Neural progenitor cell (in vitro differentiated cells): ENCODE measurements around the gene B4GALNT1. TPM values are rescaled to one million over a fixed set of nuclear protein-coding genes. Genes with fewer than 3 reads are reported as not detected.
"Not testable (repeated sequence)": the region's sequence is repeated elsewhere in the genome, so short reads cannot be mapped to it uniquely, and the experiment has no call there.

ENCODE experiments used
- DNase-seq: peaks from one replicate; pipeline ENCODE4 v3.0.0-alpha.2; 2016; ENCODE audit warnings: low spot score
- H2AFZ ChIP-seq: fragments of 200-600 bp; sonication (generic); replicated peaks from 2 replicates; pipeline ENCODE4 v1.6.1; 2016; ENCODE audit warnings: antibody characterized with exemption
- H3F3A ChIP-seq: fragments of 200-600 bp; sonication (generic); 2 replicates; pipeline ENCODE4 v1.6.1; 2016; ENCODE audit warnings: antibody characterized with exemption, low read depth
- H3K27ac ChIP-seq: fragments of 200-600 bp; sonication (generic); 2 replicates; pipeline ENCODE4 v1.5.1; 2016; ENCODE audit warnings: mild to moderate bottlenecking
- H3K27me3 ChIP-seq: fragments of 200-600 bp; sonication (generic); 2 replicates; pipeline ENCODE4 v1.6.1; 2016; ENCODE audit warnings: mild to moderate bottlenecking, moderate library complexity
- H3K36me3 ChIP-seq: fragments of 200-600 bp; sonication (generic); 2 replicates; pipeline ENCODE4 v1.5.1; 2016
- H3K4me1 ChIP-seq: fragments of 200-600 bp; sonication (generic); 2 replicates; pipeline ENCODE4 v1.6.1; 2016; ENCODE audit warnings: mixed run types
- H3K4me2 ChIP-seq: fragments of 200-600 bp; sonication (generic); 2 replicates; pipeline ENCODE4 v1.6.1; 2016
- H3K4me3 ChIP-seq: fragments of 200-600 bp; sonication (generic); 2 replicates; pipeline ENCODE4 v1.5.1; 2016
- H3K79me2 ChIP-seq: fragments of 200-600 bp; sonication (generic); 2 replicates; pipeline ENCODE4 v1.6.1; 2016; ENCODE audit warnings: low read depth
- H3K9ac ChIP-seq: fragments of 200-600 bp; sonication (generic); 2 replicates; pipeline ENCODE4 v1.6.1; 2016
- H3K9me3 ChIP-seq: fragments of 200-600 bp; sonication (generic); 2 replicates; pipeline ENCODE4 v1.5.1; 2016; ENCODE audit warnings: low read depth
- H4K20me1 ChIP-seq: fragments of 200-600 bp; sonication (generic); 2 replicates; pipeline ENCODE4 v1.6.1; 2016; ENCODE audit warnings: low read depth
- H3K27ac Mint-ChIP-seq: 3 replicates; pipeline ENCODE4 v1.8.0; 2021; ENCODE audit warnings: mixed read lengths
- H3K27me3 Mint-ChIP-seq: 2 replicates; pipeline ENCODE4 v1.8.0; 2022; ENCODE audit warnings: low read depth, mild to moderate bottlenecking, inconsistent platforms, moderate library complexity, mixed read lengths; ENCODE audit not compliant: insufficient read depth
- H3K36me3 Mint-ChIP-seq: 3 replicates; pipeline ENCODE4 v1.8.0; 2021; ENCODE audit warnings: mixed read lengths
- H3K4me1 Mint-ChIP-seq: 3 replicates; pipeline ENCODE4 v1.8.0; 2021; ENCODE audit warnings: mixed read lengths
- H3K4me3 Mint-ChIP-seq: 3 replicates; pipeline ENCODE4 v1.8.0; 2021; ENCODE audit warnings: mild to moderate bottlenecking, moderate library complexity, mixed read lengths
- H3K9me3 Mint-ChIP-seq: 3 replicates; pipeline ENCODE4 v1.8.0; 2020; ENCODE audit warnings: mixed read lengths
- CTCF ChIP-seq: fragments of 200-600 bp; sonication (generic); IDR thresholded peaks from 2 replicates; pipeline ENCODE4 v1.5.1; 2017; ENCODE audit warnings: antibody characterized with exemption, mild to moderate bottlenecking
- EZH2 ChIP-seq: fragments of 200-600 bp; sonication (generic); IDR thresholded peaks from 2 replicates; pipeline ENCODE4 v1.6.1; 2017; ENCODE audit warnings: antibody characterized with exemption, mild to moderate bottlenecking, moderate library complexity
- EZH2phosphoT487 ChIP-seq: fragments of 200-600 bp; sonication (generic); IDR thresholded peaks from 2 replicates; pipeline ENCODE4 v1.6.1; 2017; ENCODE audit warnings: antibody characterized with exemption
- total RNA-seq: library from RNA; depleted of rRNA; stranded (reverse); fragments of >200 nt; gene quantifications from 2 replicates; pipeline ENCODE4 v1.2.3, GENCODE V29; 2015; ENCODE audit warnings: low replicate concordance

The B4GALNT1 gene
- total RNA-seq, 1 donor from 2014 or later = 0.28 TPM

GRCh38 chr12:57655541-57656240 lies 22.7 kb upstream of the B4GALNT1 start:
- Histone ChIP-seq H3K4me1 (no peaks in the 10 kb centered on the region), H3K79me2 (no peaks in the 10 kb centered on the region), H3K27ac (no peak overlapping the region), H3K36me3 (no peaks in the 10 kb centered on the region), H3K27me3 (no peaks in the 10 kb centered on the region), H2AFZ (no peak overlapping the region), H4K20me1 (no peaks in the 10 kb centered on the region), H3K4me2 (no peak overlapping the region), H3K4me3 (no peak overlapping the region), H3K9ac (no peak overlapping the region), H3K9me3 (peaks cover under 1% of the 10 kb centered on the region), H3F3A (no peaks in the 10 kb centered on the region)
- TF ChIP-seq CTCF (no peak), EZH2 (no peak), EZH2phosphoT487 (no peak)
- H3K27ac Mint-ChIP-seq = no peak overlapping the region
- H3K36me3 Mint-ChIP-seq = no peaks in the 10 kb centered on the region
- peaks cover 25% of the 10 kb centered on the region for H3K9me3 Mint-ChIP-seq
- DNase-seq = no peak
- H3K4me3 Mint-ChIP-seq = no peak overlapping the region
- peaks cover 12% of the 10 kb centered on the region for H3K27me3 Mint-ChIP-seq
- H3K4me1 Mint-ChIP-seq = no peaks in the 10 kb centered on the region

- peaks cover 7% of the 10 kb centered on the region for H3K27me3 Mint-ChIP-seq
Measured at GRCh38 chr12:57654042-57654441, 21.0 kb upstream of the B4GALNT1 start.

GRCh38 chr12:57646659-57647049 lies 13.7 kb upstream of the B4GALNT1 start:
- H3K9ac ChIP-seq, H3F3A ChIP-seq, H3K27me3 Mint-ChIP-seq, H3K27ac ChIP-seq, H3K27ac Mint-ChIP-seq, H3K4me1 ChIP-seq, H3K4me2 ChIP-seq, H3K4me3 ChIP-seq, H3K36me3 ChIP-seq, H3K4me1 Mint-ChIP-seq, H3K27me3 ChIP-seq, DNase-seq, H4K20me1 ChIP-seq, H3K4me3 Mint-ChIP-seq, H2AFZ ChIP-seq, H3K36me3 Mint-ChIP-seq, H3K79me2 ChIP-seq: not testable (repeated sequence)
- peaks cover 14% of the 10 kb centered on the region for H3K9me3 ChIP-seq
- peaks cover 20% of the 10 kb centered on the region for H3K9me3 Mint-ChIP-seq

More at GRCh38 chr12:57654042-57654441, 21.0 kb upstream of the B4GALNT1 start:
- Histone ChIP-seq H3K27me3 (no peaks in the 10 kb centered on the region), H3K9me3 (no peaks in the 10 kb centered on the region), H3K4me2 (no peak overlapping the region), H3K4me1 (no peaks in the 10 kb centered on the region), H3K9ac (no peak overlapping the region), H3K79me2 (no peaks in the 10 kb centered on the region), H2AFZ (no peak overlapping the region), H3K36me3 (no peaks in the 10 kb centered on the region), H3K4me3 (no peak overlapping the region), H3F3A (no peaks in the 10 kb centered on the region), H3K27ac (no peak overlapping the region), H4K20me1 (no peaks in the 10 kb centered on the region)
- no peak overlapping the region for H3K4me3 Mint-ChIP-seq
- TF ChIP-seq EZH2 (no peak), CTCF (no peak), EZH2phosphoT487 (no peak)
- no peaks in the 10 kb centered on the region for H3K36me3 Mint-ChIP-seq
- peaks cover 20% of the 10 kb centered on the region for H3K9me3 Mint-ChIP-seq
- H3K4me1 Mint-ChIP-seq = no peaks in the 10 kb centered on the region
- no peak for DNase-seq
- H3K27ac Mint-ChIP-seq = no peak overlapping the region

GRCh38 chr12:57645990-57646658 lies 13.1 kb upstream of the B4GALNT1 start:
- H3K79me2 ChIP-seq, H3K36me3 Mint-ChIP-seq, H3K27me3 ChIP-seq, H3K27ac Mint-ChIP-seq, H3K4me2 ChIP-seq, H3F3A ChIP-seq, H3K4me1 Mint-ChIP-seq, H3K4me3 Mint-ChIP-seq, H3K9ac ChIP-seq, H3K36me3 ChIP-seq, H2AFZ ChIP-seq, H4K20me1 ChIP-seq, H3K27me3 Mint-ChIP-seq, H3K4me1 ChIP-seq, H3K27ac ChIP-seq, H3K4me3 ChIP-seq: not testable (repeated sequence)
- H3K9me3 Mint-ChIP-seq = peaks cover 20% of the 10 kb centered on the region
- peak; percentile 62 for DNase-seq
- H3K9me3 ChIP-seq = peaks cover 14% of the 10 kb centered on the region
